ENCODE measurements around the gene IRF2BPL.

The IRF2BPL gene

DNA sequence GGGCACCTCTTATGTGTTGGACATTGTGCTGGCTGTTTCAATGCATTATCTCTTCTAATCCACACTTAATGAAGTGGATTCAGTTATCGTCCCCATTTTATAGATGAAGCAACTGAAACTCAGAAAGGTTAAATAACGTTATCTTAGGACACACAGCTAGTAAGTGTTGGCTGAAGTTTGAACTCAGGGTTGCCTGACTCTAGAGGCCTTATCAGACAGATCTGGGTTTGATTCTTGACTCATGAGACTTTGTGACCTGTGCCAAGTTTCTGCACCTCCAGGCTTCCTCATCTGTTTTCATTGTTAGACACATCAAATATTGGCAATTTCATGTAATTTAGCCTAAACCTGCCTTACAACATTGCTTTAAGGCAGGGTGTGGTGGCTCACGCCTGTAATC, 18.2 kb upstream of the IRF2BPL start:
- no peak for DNase-seq
- H3K9me3 ChIP-seq (ENCODE audit: insufficient read depth, low read length, severe bottlenecking), result no peaks in the 10 kb centered on the region
- no peak overlapping the region for H2AFZ ChIP-seq (ENCODE audit: low read depth, low read length)
- no peaks in the 10 kb centered on the region for H3K79me2 ChIP-seq (ENCODE audit: insufficient read depth, low read length)
- no peak overlapping the region for H3K4me2 ChIP-seq (ENCODE audit: insufficient read depth, low read length)
- H4K20me1 ChIP-seq (ENCODE audit: insufficient read depth, low read length), result no peaks in the 10 kb centered on the region
- no peak overlapping the region for H3K4me3 ChIP-seq (ENCODE audit: low read depth in 1 of 2, low read length in 2 of 2)
- peaks cover 32% of the 10 kb centered on the region for H3K4me1 ChIP-seq (ENCODE audit: insufficient read depth, low read length)
- no peak overlapping the region for H3K27ac ChIP-seq (ENCODE audit: low read length)
- H3K27me3 ChIP-seq (ENCODE audit: insufficient read depth, low read length, poor library complexity), result no peaks in the 10 kb centered on the region
- no peak for ATAC-seq (ENCODE audit: insufficient read depth, low read depth)
- H3K36me3 ChIP-seq (ENCODE audit: insufficient read depth, low read length), result no peaks in the 10 kb centered on the region
- TF ChIP-seq, protein P1, sequence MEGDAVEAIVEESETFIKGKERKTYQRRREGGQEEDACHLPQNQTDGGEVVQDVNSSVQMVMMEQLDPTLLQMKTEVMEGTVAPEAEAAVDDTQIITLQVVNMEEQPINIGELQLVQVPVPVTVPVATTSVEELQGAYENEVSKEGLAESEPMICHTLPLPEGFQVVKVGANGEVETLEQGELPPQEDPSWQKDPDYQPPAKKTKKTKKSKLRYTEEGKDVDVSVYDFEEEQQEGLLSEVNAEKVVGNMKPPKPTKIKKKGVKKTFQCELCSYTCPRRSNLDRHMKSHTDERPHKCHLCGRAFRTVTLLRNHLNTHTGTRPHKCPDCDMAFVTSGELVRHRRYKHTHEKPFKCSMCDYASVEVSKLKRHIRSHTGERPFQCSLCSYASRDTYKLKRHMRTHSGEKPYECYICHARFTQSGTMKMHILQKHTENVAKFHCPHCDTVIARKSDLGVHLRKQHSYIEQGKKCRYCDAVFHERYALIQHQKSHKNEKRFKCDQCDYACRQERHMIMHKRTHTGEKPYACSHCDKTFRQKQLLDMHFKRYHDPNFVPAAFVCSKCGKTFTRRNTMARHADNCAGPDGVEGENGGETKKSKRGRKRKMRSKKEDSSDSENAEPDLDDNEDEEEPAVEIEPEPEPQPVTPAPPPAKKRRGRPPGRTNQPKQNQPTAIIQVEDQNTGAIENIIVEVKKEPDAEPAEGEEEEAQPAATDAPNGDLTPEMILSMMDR (IDR thresholded peaks at IDR 0.05; ENCODE audit: borderline replicate concordance, extremely low read depth, low read length, poor library complexity, severe bottlenecking), result no peak
- no peak for TF ChIP-seq EZH2 (IDR thresholded peaks at IDR 0.05; ENCODE audit: borderline replicate concordance, low read depth, low read length, severe bottlenecking)
- H3K9ac ChIP-seq (ENCODE audit: low read depth, low read length), result no peak overlapping the region

DNA sequence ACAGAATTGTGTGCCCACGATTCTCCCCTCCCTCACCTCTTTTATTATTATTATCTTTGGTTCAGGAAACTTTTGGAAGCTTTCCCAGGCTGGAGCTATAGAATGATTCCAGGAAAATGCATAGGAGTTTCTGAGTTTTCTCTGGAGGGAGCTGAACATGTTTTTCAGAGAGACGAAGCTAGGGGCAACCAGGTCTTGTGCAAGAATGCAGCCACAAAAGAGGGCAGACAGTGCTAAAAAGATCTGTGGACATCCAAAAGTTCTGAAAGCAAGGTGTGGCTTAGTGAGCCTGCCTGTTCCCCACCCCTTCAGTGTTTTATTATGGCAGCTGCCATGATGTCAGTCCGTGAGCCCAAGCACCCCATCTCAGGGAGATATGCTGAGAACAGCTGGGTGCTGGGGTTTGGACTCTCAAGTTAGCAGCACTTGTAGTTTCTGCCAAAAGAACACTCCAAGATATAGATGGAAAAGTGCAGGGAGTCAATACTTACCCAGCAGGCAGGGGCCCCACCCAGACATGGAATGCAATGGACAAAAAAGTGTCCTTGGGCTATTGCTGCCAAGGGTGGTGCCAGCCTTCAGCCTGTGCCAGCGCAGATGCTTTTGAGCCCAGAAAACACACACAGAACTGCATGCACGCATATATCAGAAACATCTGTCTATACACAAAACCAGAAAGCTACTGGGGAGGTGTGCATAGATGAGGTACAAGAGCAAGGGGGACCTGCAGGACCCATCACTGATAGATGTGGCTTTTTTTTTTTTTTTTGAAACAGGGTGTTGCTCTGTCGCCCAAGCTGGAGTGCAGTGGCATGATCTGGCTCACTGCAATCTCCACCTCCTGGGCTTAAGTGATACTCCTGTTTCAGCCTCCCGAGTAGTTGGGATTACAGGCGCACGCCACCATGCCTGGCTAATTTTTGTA, 17.0 kb upstream of the IRF2BPL start:
- no peak overlapping the region for H3K9ac ChIP-seq (ENCODE audit: low read depth, low read length)
- DNase-seq (no peak), ATAC-seq (ENCODE audit: insufficient read depth, low read depth) (no peak)
- H3K27ac ChIP-seq (ENCODE audit: low read length), result no peak overlapping the region
- H4K20me1 ChIP-seq (ENCODE audit: insufficient read depth, low read length), result no peaks in the 10 kb centered on the region
- H3K79me2 ChIP-seq (ENCODE audit: insufficient read depth, low read length), result no peaks in the 10 kb centered on the region
- no peak overlapping the region for H2AFZ ChIP-seq (ENCODE audit: low read depth, low read length)
- no peak overlapping the region for H3K4me3 ChIP-seq (ENCODE audit: low read depth in 1 of 2, low read length in 2 of 2)
- no peaks in the 10 kb centered on the region for H3K9me3 ChIP-seq (ENCODE audit: insufficient read depth, low read length, severe bottlenecking)
- peaks cover 44% of the 10 kb centered on the region for H3K4me1 ChIP-seq (ENCODE audit: insufficient read depth, low read length)
- no peaks in the 10 kb centered on the region for H3K36me3 ChIP-seq (ENCODE audit: insufficient read depth, low read length)
- no peak overlapping the region for H3K4me2 ChIP-seq (ENCODE audit: insufficient read depth, low read length)
- TF ChIP-seq EZH2 (IDR thresholded peaks at IDR 0.05; ENCODE audit: borderline replicate concordance, low read depth, low read length, severe bottlenecking), result no peak
- TF ChIP-seq, protein P1 (IDR thresholded peaks at IDR 0.05; ENCODE audit: borderline replicate concordance, extremely low read depth, low read length, poor library complexity, severe bottlenecking), result no peak
- no peaks in the 10 kb centered on the region for H3K27me3 ChIP-seq (ENCODE audit: insufficient read depth, low read length, poor library complexity)

DNA sequence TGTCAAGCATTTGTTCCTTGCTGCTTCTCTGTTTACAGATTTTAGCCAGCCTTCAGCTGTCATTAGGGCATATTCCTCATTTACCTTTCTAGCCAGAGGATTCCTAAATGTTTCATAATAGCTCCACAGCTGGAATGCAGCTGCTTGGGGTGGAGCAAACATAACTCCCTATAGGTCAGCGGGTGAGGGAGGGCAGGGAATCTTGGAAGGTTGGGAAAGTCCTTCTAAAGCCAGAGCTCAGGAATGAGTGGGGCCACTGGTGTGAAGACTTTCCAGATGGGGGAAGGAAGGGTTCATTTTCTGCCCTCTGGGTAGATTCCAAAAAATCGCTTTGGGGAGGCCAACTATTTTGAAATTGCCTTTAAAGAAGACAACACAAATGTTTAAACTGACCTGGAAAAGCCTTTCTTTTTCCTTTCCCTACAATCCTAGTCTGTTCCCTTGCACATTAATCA, 16.3 kb upstream of the IRF2BPL start:
- no peaks in the 10 kb centered on the region for H4K20me1 ChIP-seq (ENCODE audit: insufficient read depth, low read length)
- H3K4me3 ChIP-seq (ENCODE audit: low read depth in 1 of 2, low read length in 2 of 2), result no peak overlapping the region
- H3K4me1 ChIP-seq (ENCODE audit: insufficient read depth, low read length), result peaks cover 49% of the 10 kb centered on the region
- DNase-seq (no peak), ATAC-seq (ENCODE audit: insufficient read depth, low read depth) (no peak)
- H3K27ac ChIP-seq (ENCODE audit: low read length), result no peak overlapping the region
- no peaks in the 10 kb centered on the region for H3K27me3 ChIP-seq (ENCODE audit: insufficient read depth, low read length, poor library complexity)
- H3K4me2 ChIP-seq (ENCODE audit: insufficient read depth, low read length), result no peak overlapping the region
- no peaks in the 10 kb centered on the region for H3K79me2 ChIP-seq (ENCODE audit: insufficient read depth, low read length)
- H3K36me3 ChIP-seq (ENCODE audit: insufficient read depth, low read length), result no peaks in the 10 kb centered on the region
- H3K9me3 ChIP-seq (ENCODE audit: insufficient read depth, low read length, severe bottlenecking), result no peaks in the 10 kb centered on the region
- TF ChIP-seq, protein P1 (IDR thresholded peaks at IDR 0.05; ENCODE audit: borderline replicate concordance, extremely low read depth, low read length, poor library complexity, severe bottlenecking), result no peak
- no peak for TF ChIP-seq EZH2 (IDR thresholded peaks at IDR 0.05; ENCODE audit: borderline replicate concordance, low read depth, low read length, severe bottlenecking)
- H3K9ac ChIP-seq (ENCODE audit: low read depth, low read length), result no peak overlapping the region
- no peak overlapping the region for H2AFZ ChIP-seq (ENCODE audit: low read depth, low read length)

All from DND-41 (cell line).